Activated CD4-positive, alpha-beta T cell treated with anti-CD3 and anti-CD28 coated beads for 4 hours (primary cell): ENCODE results near the gene DIP2C.
A peak's percentile ranks its signal among the peaks of the same experiment; 100 is the strongest.
"Not testable (repeated sequence)": the region's sequence is repeated elsewhere in the genome, so short reads cannot be mapped to it uniquely, and the experiment has no call there.

Experiments
- DNase-seq, 2 donors: peaks; one replicate each; pipeline ENCODE4 v3.0.0-alpha.2; 2020

DIP2C gene

DNA sequence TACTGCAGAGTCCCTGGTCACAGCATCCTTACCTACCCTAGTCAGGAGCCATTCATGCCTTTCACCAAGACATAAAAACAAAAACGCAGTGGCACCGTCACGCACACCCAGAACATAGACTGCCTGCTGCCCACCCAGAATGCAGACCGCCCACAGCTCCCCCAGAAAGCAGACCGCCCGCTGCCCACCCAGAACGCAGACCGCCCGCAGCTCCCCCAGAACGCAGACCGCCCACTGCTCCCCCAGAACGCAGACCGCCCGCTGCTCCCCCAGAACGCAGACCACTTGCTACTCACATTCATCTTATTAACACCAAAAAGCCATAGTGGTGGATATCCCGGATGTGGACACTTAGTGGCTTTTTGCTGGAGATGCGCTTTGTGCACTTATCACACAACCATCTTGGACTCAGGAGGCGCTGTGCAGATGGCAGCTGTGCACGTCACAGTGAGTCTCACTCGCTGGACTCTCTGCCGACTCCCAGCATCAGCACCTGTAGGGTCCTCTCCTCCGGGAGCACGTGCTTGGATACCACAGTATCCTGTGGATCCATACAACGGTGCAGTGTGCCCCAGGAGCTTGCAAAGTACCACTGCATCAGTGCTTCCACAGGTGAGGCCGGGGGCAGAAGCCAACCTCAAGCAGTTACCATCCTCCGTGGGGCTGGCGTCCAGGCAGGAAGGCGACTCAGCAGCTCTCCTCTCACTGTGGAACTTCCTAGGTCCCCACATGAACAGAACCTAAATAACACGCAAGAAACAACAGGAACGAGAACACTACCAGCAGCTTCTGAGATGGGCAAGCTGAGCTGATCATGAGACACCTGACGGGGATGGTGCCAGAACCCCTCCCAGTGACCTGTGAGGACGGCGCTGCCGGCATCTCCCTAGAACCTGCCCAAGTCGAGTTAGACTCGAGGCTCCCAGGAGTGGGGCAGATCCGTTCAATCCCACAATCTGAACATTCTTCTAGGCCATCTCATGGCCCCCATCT lies 161.0 kb downstream of the DIP2C start:
- no peak for DNase-seq

DNA sequence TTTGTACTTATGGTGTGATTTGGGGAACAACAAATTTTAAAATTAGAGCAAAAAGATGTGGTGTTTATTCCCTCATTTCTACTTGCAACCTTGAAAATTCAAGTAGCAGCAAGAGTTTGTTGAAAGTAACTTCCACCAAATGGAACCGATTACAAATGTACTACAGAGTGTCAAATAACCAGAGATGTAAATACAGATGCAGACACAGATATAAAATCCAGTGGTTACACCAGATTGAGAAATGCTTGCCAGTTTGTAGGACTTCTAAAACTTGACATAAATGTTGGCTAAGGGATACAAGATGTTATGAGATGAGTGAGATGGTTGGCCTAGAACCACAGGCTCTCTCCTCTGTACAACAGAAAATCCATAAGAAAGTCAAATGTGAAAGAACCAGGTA lies 162.1 kb downstream of the DIP2C start:
- DNase-seq = no peak

DNA sequence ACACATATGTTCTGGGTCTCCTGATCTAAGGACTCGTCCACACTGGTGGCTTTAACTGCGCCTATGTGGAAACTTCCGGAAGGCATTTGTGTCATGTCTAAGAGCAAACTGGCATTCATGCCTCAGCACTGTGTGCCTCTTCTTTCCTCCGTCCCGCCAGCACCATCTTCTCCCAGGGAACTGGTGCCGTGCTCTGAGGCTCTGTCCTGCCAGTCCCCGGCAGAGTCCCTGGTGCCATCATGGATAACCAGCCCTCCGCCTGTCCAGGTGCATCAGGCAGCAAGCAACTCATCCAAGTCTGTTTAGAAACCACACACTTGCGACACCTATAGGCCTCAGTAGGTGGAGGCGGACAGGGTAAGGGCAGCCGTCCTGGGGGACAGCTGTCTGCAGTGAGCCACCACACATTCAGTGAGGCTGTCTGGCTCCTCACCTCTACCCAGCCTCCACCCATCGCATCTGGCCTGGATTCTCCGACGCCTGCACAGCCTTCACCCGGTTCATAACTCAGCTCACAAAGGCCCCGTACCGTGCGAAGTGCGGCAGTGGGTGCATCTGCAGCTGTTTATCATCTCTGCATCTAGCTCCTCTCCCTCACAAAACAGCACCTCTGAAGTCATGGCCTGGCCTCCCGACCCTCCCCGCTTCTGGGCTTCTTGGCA lies 162.7 kb downstream of the DIP2C start:
- no peak for DNase-seq

DNA sequence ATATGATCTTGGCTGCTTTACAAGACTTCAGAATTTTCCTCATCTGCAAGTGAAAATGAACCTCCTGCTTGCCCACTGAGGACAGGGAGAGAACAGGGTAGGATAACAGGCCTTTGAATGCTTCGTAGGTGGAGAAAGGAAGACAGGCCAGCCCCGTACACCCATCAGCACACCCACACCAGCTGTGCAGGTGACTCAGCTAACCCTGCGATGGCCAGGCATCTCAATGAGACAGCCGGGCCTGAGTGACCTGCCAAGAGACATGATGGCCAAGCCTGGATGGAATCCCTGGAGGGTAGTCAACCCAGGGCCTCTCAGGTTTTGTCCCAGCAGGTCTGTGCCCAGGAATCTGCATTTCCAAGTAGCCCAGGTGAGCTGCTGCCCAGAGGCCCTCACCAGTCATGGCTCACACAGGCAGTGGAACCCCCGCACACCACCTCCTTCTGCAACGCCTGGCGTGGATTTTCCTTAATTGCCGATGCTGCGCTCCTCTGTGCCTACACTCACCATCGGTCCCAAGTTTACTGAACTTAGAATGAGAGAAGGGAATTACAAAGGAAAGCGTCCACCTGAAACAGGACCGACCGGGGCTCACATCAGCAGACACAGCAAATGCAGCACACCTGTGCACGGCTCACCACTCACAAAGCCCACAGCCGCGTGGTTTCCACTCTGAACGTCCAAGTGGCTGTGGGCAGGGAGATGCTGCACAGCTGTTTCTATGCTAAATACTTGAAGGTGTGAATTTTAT lies 163.7 kb downstream of the DIP2C start:
- DNase-seq = no peak

DNA sequence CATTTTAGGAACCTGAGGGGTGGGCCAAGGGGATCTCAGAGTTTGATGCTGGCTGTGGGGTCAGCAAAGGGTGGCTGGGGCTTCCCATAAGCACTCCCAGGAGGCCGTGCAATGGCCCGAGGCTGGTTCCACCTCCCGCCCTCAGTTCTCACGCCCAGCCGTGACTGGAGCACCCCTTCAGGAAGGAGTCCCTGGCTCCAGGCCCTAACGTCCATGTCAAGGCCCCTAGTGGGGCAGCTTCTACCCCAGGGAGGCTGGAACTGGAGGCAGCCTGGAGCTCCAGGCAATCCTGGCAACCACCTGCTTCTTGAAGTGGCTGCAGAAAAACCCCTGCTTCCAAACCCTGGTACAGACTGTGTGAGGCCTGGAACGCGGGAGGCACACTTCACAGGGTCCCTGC lies 165.5 kb downstream of the DIP2C start:
- DNase-seq = no peak

DNA sequence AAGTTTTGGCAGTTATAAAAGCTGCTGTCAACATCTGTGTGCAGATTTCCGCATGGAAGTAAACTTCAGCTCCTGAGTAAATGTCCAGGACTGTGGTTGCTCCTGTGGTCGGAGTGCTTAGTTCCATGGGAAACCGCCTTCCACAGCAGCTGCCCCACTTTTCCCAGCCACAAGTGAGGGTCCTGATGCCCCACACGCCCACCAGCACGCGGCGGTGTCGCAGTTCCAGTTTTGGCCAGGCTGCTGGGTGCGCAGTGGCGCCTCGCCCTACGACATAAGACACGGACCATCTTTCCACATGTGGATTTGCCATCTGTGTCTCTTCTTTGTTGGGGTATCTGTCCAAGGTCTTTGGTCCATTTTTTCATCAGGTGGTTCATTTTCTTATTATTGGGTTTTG lies 167.1 kb downstream of the DIP2C start:
- DNase-seq = no peak

DNA sequence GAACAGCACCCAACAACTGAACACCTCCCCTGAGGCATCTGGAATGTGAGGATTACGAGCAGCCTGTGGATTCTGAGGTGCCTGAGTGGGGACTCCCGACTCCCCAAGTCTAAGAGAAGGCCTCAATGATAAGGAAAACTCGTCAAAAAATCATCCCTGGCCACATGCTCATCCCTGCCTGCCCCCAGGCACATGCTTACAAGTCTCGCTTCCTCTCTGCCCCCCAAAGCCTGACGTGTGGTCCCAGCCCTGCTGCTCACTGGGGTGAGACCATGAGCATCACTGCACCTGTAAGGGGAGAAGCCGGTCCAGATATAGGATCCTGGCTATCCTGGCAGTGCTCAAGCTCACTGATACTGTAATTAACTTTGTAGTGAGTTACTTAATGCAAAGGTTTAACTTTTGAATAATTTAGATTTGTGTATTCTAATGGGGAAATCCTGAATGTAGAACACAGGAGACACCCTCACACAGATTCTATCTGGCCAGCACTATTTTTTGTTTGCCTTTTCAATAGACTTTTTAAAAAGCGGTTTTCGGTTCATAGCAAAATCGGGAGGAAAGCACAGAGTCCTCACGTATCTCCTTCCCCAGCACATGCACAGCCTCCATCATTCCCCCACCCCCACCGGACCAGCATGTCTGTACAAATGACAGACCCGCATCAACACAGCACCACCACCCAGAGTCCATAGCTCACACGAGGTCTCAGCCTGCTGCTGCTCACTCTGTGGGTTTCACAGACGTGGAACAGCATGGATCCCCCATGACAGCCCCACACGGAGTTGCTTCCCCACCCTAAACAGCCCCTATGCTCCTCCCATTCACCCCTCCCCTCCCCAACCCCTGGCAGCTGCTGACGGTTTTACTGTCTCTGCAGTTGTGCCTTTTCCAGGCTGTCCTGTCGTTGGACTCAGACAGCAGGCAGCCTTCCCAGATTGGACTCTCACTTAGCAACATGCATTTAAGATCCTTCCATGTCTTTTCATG lies 167.9 kb downstream of the DIP2C start:
- no peak for DNase-seq

DNA sequence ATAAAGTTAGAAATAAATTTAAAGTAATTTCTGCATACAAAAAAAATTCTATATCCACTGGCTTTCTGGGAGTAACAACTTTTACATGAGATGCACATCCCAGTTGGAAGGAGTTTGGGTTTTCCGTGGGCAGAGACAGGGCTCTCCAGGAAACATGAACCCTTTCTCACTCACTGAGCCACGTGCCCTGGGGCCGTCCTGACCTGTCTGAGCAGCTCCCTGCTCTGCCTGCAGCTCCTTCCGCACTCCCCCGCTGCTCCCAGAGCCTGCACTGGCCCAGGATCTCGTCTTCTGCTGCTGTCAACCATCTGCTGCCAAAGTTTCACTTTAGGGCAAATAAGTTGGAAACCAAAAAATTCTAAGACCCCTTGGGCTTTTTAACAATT lies 169.1 kb downstream of the DIP2C start:
- DNase-seq = no peak

DNA sequence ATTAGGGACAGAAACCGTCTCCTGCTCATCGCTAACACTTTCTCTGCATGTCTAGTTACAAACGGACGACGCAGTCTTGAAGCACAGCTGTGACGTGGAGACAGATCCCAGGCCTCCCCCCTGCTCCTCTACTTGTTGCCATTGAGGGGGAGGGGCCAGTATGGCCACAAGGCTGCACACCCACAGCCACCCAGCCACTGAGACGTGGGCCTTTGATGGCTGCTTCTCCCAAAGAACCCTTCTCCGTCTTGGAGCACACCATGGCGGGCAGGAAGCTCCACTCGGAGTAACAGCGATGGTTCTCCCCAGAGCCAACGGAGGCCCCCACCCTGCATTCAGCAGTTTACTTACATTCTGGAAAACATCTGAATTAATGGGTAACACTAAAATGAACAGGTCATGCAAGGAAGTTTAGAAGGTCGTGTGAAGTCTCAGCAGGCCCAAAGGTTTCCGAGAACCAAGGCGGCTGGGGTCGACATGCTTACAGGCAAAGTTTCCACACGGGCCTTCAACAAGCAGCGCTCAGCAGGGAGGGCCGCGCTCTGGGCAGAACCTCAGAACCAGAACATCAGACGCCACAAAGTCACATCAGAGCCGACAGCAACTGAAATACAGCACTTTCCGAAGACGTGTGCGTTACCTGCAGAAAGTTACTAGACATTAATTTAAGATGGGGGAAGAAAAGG lies 169.6 kb downstream of the DIP2C start:
- DNase-seq = no peak

DNA sequence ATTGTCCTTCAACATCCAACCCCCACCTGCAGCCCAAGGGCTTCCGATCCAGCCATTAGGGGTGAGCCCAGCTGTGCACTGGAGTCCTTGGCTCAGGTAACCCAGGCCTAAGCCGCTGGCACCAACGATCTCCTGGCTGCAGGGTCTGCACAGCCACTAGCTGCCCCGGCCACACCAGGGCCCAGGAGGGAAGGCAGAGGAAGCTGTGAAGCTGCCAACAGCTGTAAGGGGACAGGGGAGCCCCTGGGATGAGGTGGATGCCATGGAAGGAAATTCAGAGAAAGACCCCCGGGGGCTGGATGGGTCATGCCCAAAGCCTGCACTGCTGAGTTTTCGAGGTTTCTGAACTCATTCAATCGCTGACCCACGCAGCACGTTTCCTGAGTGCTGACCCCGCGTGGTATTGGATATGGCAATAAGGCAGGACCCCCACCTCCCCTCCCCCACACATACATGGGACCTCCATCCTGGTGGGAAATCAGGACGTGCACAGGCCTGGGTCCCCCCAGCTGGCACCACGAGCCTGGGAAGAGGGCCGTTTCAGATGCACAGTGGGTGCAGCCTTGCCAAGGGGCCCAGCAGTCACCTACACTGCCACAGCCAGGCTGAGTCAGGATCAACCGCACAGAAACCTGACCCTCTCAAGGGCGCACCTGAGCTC lies 170.3 kb downstream of the DIP2C start:
- DNase-seq = no peak

DNA sequence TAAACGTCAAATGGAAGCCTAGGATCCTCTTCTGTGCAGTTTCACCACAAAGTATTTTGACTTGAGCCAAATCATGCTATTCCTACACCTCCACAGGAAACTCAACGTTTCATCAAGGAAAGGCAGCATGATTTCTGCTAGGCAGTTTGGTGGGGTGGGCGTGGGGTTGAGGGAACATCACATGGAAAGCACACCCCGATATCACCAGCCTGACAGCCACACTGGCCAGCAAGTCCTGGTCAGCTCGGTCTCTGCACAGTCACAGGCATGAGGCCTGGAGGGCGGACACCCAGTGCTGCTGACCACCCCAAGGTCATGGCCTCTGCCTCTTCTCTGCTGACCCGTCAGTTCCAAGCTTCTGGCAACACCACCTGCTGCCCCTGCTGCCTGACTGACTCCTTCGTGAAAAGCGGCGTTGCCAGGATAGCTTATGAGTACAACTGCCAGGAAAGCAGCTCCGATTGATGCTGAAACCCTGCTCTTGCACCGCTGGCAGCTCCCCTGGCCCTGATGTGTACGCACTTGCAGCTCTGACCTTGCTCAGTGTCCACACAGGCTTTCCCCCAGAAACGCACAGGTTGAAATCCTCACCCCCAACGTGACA lies 171.5 kb downstream of the DIP2C start:
- DNase-seq = no peak

DNA sequence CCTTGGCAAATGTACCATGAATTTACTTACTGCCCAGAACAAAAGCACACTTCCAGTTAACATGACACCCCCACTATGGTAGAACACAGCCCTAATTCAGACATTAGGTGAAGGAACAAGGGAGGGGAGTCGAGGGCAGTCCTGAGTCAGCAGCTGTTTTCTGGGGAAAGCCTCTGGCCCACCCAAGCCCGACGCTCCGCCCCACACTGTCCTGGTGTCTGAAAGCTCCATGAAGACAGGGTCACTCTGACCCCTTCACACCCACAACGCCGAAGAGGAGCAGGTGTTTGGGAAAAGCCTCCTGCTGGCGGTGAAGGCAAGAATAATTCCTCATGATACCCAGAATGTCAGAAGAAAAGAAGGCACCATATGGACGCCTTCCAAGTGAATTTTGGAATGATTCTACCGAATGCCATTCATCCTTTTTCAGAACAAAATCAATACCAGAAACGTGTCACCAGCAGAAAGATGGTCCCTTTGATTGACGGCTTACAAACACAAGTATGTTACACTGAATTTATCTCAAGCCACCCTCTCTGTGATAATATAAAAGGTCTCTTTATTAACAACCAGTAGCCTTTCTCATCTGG lies 172.1 kb downstream of the DIP2C start:
- DNase-seq = no peak

DNA sequence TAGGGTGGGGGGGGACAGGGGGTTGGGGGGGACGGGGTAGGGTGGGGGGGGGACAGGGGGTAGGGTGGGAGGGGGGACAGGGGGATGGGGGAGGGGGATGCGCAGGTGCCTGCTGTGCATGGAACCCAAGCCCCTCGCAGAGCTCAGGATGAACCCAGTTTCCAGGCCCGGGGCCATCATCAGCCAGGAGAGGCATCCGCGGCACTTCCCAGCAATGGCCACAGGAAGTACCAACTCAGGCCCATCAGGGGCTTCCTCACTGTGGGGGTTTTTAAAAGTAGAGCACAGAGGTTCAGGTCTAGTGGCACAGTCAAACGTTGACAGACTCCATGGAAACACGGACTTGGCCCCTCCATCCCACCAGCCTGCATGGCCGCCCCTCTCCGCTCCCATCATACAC lies 172.7 kb downstream of the DIP2C start:
- DNase-seq = no peak

DNA sequence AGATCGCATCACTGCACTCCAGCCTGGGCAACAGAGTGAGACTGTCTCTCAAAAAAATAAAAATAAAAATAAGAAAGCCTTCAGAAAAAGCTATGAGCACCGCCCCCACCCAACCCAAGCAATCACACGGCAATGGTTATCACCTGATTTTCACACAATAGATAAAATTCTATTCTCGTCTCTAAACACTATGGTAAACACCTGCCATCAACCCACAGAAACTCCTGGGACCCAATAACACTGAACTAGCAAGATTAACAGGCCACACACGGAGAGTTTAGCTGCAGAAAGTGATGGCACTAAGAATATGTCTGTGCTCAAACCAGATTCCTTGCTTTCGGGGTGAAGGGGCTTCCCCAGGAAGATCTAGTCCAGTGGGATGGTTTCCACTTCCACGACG lies 173.8 kb downstream of the DIP2C start:
- DNase-seq = no peak

DNA sequence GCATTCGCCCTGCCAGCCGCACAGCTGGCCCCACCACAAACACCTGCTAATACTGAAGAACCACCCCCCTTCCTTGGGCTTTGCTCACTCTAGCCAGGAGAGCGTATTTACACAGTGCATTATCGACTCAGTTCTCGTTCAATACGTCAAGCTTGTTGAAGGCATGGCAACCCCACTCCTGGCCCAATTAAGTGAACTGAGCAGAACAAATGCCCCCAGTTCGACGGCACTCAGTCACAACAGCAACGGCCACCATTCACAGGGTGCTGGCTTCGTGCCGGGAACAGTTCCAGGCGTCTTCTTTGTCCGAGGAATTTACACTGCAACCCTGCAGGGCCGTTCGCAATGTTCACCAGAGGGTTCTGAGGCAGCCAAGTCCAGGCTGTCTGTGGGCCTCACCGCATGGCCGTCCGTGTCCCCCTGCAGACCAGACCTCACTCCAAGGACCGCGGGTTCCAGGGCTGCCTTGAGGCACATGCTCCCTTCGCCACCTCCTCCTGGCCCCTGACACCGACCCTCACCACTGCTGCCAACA lies 175.3 kb downstream of the DIP2C start:
- DNase-seq = no peak

DNA sequence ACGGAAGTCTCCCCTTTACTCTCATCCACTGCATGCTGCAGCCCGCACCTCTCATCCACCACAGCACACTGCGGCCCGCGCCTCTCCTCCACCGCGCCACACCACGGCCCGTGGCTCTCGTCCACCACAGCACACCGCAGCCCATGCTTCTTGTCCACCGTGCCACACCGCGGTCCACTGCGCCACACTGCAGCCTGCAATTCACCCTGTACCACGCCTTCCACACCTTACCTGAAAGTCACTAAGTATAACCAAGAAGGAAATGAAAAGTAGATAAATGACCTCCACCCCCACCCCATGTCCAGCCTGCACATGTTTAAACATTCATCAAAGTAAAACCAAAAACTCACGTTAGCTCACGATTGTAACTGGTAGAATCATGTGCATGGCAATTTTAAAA lies 176.1 kb downstream of the DIP2C start:
- DNase-seq = no peak

DNA sequence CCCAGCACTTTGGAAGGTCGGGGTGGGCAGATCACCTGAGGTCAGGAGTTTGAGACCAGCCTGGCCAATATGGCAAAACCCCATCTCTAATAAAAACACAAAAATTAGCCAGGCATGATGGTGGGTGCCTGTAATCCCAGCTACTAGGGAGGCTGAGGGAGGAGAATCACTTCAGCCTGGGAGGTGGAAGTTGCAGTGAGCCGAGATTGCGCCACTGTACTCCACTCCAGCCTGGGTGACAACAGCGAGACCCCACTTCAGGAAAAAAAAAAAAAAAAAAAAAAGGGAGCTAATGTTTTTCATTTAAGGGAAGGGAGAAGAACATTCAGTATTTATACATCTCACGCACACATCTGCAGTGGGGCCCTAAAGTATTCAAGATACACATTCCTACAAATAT lies 176.8 kb downstream of the DIP2C start:
- DNase-seq = not testable (repeated sequence)

DNA sequence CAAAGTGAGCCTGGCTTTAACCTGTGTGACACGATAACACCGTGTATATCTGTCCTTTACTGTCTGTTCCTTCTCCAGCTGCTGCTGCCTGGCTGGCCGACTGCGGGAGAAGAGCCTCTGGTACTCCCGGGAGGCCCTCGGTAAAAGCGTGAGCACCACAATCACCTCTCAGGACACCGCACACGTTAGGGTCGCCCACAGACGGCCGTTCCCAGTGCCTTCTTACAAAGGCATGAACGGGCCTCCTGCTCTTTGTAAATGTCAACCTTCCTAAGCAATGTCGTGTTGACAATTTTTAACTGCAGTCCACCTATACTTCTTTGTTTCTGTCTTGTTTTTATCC lies 177.6 kb downstream of the DIP2C start:
- DNase-seq = no peak

DNA sequence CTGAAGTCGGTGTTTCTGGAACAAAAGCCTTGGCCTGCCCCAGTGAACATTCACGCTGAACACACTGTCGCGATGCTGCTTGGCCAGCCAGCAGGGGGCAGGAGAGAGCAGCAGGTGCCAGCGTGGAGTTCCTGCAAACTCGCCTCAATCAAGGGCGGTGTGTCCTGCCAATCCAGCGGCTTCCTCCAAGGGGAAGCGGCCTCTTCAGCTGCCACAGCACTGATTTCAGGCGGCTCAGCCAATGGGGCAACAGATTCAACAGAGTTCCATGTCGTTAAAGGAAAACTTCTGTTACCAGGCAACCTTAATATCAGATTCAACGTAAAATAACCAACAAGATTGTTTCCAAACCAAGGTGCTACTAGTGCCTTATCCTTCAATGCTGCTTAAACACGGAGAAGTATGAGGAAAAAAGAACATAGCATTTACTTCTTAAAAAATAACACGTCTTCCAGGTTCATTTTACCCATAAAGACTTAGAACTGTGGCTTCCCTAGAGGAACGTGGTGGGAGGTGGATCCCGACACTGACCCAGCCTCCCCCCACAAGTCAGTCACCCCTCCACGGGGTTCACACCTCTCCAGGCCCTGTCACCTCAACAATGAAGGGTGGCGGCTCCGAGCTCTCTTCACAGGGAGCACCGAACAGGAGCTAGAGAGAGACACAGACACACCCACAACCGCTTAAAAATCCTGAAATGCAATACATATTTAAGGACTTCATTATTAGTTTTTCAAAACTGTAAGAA lies 178.2 kb downstream of the DIP2C start:
- peak; percentile 70 to 80 for DNase-seq
